ENCODE measurements around the gene DKK3. TPM values are rescaled to one million over a fixed set of nuclear protein-coding genes. Genes with fewer than 3 reads are reported as not detected.

DKK3 gene
- total RNA-seq, 1 experiment from 2014 or later: 14.6 TPM

DNA sequence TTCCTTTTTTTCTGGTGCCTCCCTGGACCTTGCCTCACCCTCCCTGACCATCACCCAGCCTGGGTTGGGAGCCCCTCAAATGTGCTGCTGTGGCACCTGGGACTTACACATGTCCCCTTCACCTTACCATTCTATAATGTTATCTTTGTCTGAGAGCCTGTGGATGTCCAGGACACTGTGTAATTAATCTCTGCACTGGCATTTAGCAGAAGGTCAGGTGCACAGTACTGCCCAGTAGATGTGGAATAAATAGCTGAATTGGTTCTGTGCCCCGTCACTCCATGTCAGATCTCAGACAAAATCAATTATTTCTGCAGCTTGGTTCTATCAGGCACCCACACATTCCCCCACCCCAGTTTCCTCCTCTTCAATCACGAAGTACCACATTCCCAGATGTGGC is 19.9 kb upstream of the DKK3 start:
- peaks cover 15% of the 10 kb centered on the region for H3K4me1 Mint-ChIP-seq (ENCODE audit: low read depth, unreplicated experiment)
- no TSS peak for BruUV-seq (replicated peaks)
- no peak overlapping the region for H3K27ac Mint-ChIP-seq (ENCODE audit: unreplicated experiment)
- intact Hi-C loops (cut with micrococcal nuclease; ENCODE audit: unreplicated experiment): loop anchor here (10.0 kb wide), 1 partner anchor 54 kb away; no protein-coding TSS in a partner anchor
- no peaks in the 10 kb centered on the region for H3K27me3 Mint-ChIP-seq (ENCODE audit: unreplicated experiment)
- H3K9me3 Mint-ChIP-seq (ENCODE audit: low read depth, unreplicated experiment): peaks cover 2% of the 10 kb centered on the region
- TF ChIP-seq, protein P1, sequence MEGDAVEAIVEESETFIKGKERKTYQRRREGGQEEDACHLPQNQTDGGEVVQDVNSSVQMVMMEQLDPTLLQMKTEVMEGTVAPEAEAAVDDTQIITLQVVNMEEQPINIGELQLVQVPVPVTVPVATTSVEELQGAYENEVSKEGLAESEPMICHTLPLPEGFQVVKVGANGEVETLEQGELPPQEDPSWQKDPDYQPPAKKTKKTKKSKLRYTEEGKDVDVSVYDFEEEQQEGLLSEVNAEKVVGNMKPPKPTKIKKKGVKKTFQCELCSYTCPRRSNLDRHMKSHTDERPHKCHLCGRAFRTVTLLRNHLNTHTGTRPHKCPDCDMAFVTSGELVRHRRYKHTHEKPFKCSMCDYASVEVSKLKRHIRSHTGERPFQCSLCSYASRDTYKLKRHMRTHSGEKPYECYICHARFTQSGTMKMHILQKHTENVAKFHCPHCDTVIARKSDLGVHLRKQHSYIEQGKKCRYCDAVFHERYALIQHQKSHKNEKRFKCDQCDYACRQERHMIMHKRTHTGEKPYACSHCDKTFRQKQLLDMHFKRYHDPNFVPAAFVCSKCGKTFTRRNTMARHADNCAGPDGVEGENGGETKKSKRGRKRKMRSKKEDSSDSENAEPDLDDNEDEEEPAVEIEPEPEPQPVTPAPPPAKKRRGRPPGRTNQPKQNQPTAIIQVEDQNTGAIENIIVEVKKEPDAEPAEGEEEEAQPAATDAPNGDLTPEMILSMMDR (IDR thresholded peaks at IDR 0.05; ENCODE audit: unreplicated experiment): no peak
- CTCF ChIA-PET: no interaction called here
- no peak overlapping the region for H3K4me3 Mint-ChIP-seq (ENCODE audit: low read depth, unreplicated experiment)
- no peak for DNase-seq
- H3K36me3 Mint-ChIP-seq (ENCODE audit: insufficient read depth, unreplicated experiment): no peaks in the 10 kb centered on the region

DNA sequence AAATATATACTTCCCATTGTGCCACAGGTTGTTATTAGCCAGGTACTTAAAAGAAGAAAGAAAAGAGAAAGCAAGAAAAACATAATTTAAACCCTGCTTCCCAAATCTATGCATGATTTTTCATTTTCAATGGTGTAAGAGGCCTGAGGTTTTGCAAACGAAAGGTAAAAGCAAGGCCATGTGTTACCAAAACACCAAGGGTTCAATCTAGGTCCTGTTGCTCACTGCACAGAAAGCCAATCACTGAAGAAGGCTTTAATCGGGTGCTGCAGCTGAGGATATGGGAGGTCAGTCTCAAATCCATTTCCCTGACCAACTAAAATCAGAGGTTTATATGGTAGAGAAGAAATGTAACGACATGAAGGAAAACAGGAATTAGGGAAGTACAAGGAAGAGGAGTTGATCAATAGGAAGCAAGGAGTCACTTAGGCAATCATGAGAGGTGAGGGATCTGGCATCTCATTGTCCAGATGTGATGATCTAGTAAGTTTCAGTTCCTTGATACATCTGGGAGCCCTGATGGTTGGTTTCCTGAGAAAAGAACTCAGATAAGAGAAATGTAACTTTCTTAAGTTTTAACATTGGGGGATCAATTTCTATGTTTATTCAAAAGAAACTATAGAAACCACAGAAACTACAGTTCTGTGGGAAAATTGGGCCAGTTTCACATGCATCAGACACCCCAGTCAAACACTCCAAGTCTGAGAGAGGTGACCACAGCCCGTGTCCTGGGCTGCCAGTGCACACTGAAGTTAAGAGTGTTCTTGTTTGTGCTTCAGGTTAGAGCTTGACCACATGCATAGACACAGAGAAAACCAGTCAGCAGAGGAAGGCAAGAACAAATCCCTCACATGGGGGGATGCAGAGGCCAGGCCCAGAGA is 18.1 kb upstream of the DKK3 start:
- Mint-ChIP-seq H3K27ac (ENCODE audit: unreplicated experiment) (no peak overlapping the region), H3K4me1 (ENCODE audit: low read depth, unreplicated experiment) (peaks cover 15% of the 10 kb centered on the region), H3K36me3 (ENCODE audit: insufficient read depth, unreplicated experiment) (peaks cover 5% of the 10 kb centered on the region), H3K9me3 (ENCODE audit: low read depth, unreplicated experiment) (peaks cover 10% of the 10 kb centered on the region), H3K27me3 (ENCODE audit: unreplicated experiment) (no peaks in the 10 kb centered on the region), H3K4me3 (ENCODE audit: low read depth, unreplicated experiment) (no peak overlapping the region)
- intact Hi-C loops (cut with micrococcal nuclease; ENCODE audit: unreplicated experiment): loop anchor here (10.0 kb wide), 1 partner anchor 52 kb away; no protein-coding TSS in a partner anchor
- CTCF ChIA-PET: no interaction called here
- no TSS peak for BruUV-seq (replicated peaks)
- TF ChIP-seq, protein P1 (IDR thresholded peaks at IDR 0.05; ENCODE audit: unreplicated experiment): no peak
- DNase-seq: no peak

DNA sequence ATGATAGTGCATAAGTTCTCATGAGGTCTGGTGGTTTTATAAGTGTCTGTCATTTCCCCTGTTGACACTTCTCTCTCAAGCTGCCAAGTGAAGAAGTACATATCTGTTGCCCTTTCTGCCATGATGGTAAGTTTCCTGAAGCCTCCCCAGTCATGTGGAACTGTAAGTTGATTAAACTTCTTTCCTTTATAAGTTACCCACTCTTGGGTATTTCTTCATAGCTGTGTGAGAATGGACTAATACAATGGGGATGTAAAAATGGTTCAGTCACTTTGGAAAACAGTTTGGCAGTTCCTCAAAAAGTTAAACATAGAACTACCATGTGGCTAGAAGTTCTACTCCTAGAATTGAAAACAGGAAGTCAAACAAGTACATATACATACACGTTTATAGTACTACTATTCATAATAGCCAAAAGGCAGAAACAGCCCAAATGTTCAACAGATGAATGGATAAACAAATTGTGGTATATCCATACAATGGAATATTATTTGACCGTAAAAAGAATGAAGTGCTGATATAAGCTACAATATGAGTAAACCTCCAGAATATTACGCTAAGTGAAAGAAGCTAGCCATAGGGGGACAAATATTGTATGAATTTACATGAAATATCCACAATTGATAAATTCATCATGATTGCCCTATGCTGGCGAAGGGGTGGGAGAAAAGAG is 16.0 kb upstream of the DKK3 start:
- CTCF ChIA-PET: no interaction called here
- H3K4me1 Mint-ChIP-seq (ENCODE audit: low read depth, unreplicated experiment): peaks cover 14% of the 10 kb centered on the region

DNA sequence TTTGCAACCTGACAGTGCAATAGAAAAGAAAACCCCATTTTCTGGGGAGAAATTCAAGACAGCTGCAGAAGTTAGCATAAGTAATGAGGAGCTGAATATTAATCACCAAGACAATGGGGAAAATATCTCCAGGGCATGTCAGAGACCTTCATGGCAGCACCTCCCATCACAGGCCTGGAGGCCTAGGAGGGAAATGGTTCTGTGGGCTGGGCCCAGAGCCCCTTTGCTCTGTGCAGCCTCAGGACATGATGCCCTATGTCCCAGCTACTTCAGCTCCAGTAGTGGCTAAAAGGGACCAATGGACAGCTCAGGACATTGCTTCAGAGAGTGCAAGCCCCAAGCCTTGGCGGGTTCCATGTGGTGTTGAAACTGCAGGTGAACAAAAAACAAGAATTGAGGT is 14.6 kb upstream of the DKK3 start:
- no peak for DNase-seq
- H3K27me3 Mint-ChIP-seq (ENCODE audit: unreplicated experiment): no peaks in the 10 kb centered on the region
- H3K4me1 Mint-ChIP-seq (ENCODE audit: low read depth, unreplicated experiment): peaks cover 19% of the 10 kb centered on the region
- intact Hi-C loops (cut with micrococcal nuclease; ENCODE audit: unreplicated experiment): loop anchor here (10.0 kb wide), 1 partner anchor 48 kb away; no protein-coding TSS in a partner anchor
- TF ChIP-seq, protein P1 (IDR thresholded peaks at IDR 0.05; ENCODE audit: unreplicated experiment): no peak
- H3K4me3 Mint-ChIP-seq (ENCODE audit: low read depth, unreplicated experiment): no peak overlapping the region
- H3K27ac Mint-ChIP-seq (ENCODE audit: unreplicated experiment): no peak overlapping the region
- H3K9me3 Mint-ChIP-seq (ENCODE audit: low read depth, unreplicated experiment): peaks cover 11% of the 10 kb centered on the region
- CTCF ChIA-PET: no interaction called here
- H3K36me3 Mint-ChIP-seq (ENCODE audit: insufficient read depth, unreplicated experiment): peaks cover 5% of the 10 kb centered on the region
- BruUV-seq (replicated peaks): no TSS peak

More for the DNA sequence above, 16.0 kb upstream of the DKK3 start:
- BruUV-seq (replicated peaks): no TSS peak
- peaks cover 11% of the 10 kb centered on the region for H3K9me3 Mint-ChIP-seq (ENCODE audit: low read depth, unreplicated experiment)
- H3K27ac Mint-ChIP-seq (ENCODE audit: unreplicated experiment): no peak overlapping the region
- H3K27me3 Mint-ChIP-seq (ENCODE audit: unreplicated experiment): no peaks in the 10 kb centered on the region
- intact Hi-C loops (cut with micrococcal nuclease; ENCODE audit: unreplicated experiment): loop anchor here (10.0 kb wide), 1 partner anchor 50 kb away; no protein-coding TSS in a partner anchor
- peaks cover 5% of the 10 kb centered on the region for H3K36me3 Mint-ChIP-seq (ENCODE audit: insufficient read depth, unreplicated experiment)
- H3K4me3 Mint-ChIP-seq (ENCODE audit: low read depth, unreplicated experiment): no peak overlapping the region
- no peak for DNase-seq
- TF ChIP-seq, protein P1 (IDR thresholded peaks at IDR 0.05; ENCODE audit: unreplicated experiment): no peak

Data from Calu3 (cell line).